Activated T-helper 2 cell treated with anti-CD3 and anti-CD28 coated beads, Interferon-gamma antibody, Interleukin-2, Interleukin-4, amounts not matched to agents 10 μg/mL and 5 μg/mL and 100 μg/mL, durations not matched to agents 14 hours and 24 hours and 36 hours (primary cell): Measurements from ENCODE around the gene TRIM15. TPM values are rescaled to one million over a fixed set of nuclear protein-coding genes. Genes with fewer than 3 reads are reported as not detected.
A peak's percentile ranks its signal among the peaks of the same experiment; 100 is the strongest.
"Not testable (repeated sequence)": the region's sequence is repeated elsewhere in the genome, so short reads cannot be mapped to it uniquely, and the experiment has no call there.

Experiments
- DNase-seq: peaks from one replicate; pipeline ENCODE4 v3.0.0; 2021; ENCODE audit warnings: low spot score
- H3K27ac Mint-ChIP-seq: one replicate; pipeline ENCODE4 v1.8.0; 2021; ENCODE audit warnings: mixed read lengths
- H3K27me3 Mint-ChIP-seq: one replicate; pipeline ENCODE4 v1.8.0; 2021; ENCODE audit warnings: low read depth, mixed read lengths
- H3K36me3 Mint-ChIP-seq: one replicate; pipeline ENCODE4 v1.8.0; 2021; ENCODE audit warnings: low read depth, mixed read lengths
- H3K4me1 Mint-ChIP-seq: one replicate; pipeline ENCODE4 v1.8.0; 2021; ENCODE audit warnings: low read depth, mixed read lengths
- H3K4me3 Mint-ChIP-seq: one replicate; pipeline ENCODE4 v1.8.0; 2021; ENCODE audit warnings: low read depth, mild to moderate bottlenecking, moderate library complexity, mixed read lengths
- H3K9me3 Mint-ChIP-seq: one replicate; pipeline ENCODE4 v1.8.0; 2021; ENCODE audit warnings: mixed read lengths
- intact Hi-C: fragments of 100-400 bp; cut with micrococcal nuclease; formaldehyde crosslinking; loops from one replicate; pipeline ENCODE4 v1.15.1; 2023
- total RNA-seq: library from RNA; stranded (reverse); gene quantifications from 2 replicates; pipeline ENCODE4 v1.2.3, GENCODE V29; 2022

The TRIM15 gene
- 0.41 and 0.46 TPM in 2 replicates for total RNA-seq

DNA sequence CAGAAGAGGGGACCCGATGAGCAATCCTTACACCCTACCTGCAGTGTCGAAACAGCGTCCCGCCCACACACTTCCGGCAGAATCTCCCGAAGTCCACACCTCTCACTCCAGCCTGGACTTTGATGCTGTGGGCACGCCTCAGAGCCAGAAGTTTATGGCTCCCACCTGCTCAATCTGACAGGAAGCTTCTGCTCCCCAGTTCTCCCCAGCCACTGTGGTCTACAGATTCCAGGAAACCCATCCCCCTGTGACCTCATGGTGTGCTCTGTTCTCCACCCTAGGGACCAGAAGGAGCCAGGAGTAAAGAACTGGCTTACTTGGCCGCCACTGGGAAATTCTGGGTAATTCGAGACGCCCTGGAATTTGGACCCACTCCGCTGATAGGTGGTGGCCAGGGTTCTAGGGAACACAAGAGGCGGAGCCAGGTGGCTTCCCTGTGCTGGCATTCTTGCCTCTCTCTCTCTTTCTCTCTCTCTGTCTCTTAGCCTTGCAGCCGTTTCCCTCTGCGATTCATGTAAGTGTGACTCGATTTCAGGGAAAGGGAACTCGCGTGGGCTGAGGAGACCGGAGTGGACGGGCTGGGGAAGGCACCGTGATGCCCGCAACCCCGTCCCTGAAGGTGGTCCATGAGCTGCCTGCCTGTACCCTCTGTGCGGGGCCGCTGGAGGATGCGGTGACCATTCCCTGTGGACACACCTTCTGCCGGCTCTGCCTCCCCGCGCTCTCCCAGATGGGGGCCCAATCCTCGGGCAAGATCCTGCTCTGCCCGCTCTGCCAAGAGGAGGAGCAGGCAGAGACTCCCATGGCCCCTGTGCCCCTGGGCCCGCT lies at the start of gene TRIM15:
Gene TRIM15 (plus strand): TSS at position 457 of the 828 bp plus-strand sequence. CDS start 139 bp downstream, at position 596.
- H3K36me3 Mint-ChIP-seq, result no peaks in the 10 kb centered on the region
- peak; percentile 18 for DNase-seq
- intact Hi-C loops, result no loop called here
- no peaks in the 10 kb centered on the region for H3K9me3 Mint-ChIP-seq
- peaks cover 2% of the 10 kb centered on the region for H3K27me3 Mint-ChIP-seq
- peaks cover 27% of the 10 kb centered on the region for H3K4me1 Mint-ChIP-seq
- H3K4me3 Mint-ChIP-seq, result no peak within 1 kb of the TSS
- no peak within 1 kb of the TSS for H3K27ac Mint-ChIP-seq

DNA sequence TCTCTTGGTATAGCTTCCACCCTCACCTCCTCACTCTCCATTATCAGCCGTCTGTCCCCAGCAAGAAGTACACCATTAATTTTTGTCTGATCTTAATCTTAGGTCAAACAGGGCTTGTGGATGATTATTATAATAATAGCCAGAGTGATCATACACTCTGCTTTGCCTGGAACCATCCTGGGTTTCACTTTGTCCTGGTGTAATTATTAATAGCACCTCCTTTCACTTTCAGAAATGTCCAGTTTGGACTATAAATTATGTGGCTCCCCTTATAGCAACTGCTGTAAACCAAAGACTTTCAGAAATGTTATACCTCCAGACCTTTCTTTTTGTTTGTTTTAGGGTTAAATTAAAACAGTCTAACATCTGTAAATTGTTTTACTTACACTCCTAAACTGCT lies 49.5 kb upstream of the TRIM15 start:
- no peak overlapping the region for H3K4me3 Mint-ChIP-seq
- peaks cover 7% of the 10 kb centered on the region for H3K4me1 Mint-ChIP-seq
- intact Hi-C loops, result no loop called here
- H3K27ac Mint-ChIP-seq, result no peak overlapping the region
- H3K27me3 Mint-ChIP-seq, result peaks cover 44% of the 10 kb centered on the region
- no peaks in the 10 kb centered on the region for H3K9me3 Mint-ChIP-seq
- no peaks in the 10 kb centered on the region for H3K36me3 Mint-ChIP-seq
- no peak for DNase-seq

DNA sequence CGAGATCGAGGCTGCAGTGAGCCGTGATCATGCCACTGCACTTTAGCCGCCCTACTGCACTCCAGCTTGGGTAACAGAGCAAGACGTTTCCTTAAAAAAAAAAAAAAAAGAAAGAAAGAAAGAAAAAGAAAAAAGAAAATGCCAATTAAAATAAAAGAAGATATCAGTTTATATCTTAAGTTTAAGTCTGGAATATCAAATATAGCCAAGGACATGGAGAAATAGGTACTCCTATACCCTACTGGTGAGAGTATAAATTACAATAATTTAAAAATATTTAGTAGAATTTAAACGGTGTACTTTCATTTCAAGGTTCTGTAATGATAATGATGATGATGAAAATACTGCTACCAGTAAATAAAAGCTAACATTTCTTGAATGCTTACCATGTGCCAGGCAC lies 46.6 kb upstream of the TRIM15 start:
- DNase-seq, result no peak
- Mint-ChIP-seq H3K36me3 (no peaks in the 10 kb centered on the region), H3K4me3 (no peak overlapping the region), H3K4me1 (peaks cover 7% of the 10 kb centered on the region), H3K27ac (no peak overlapping the region), H3K9me3 (no peaks in the 10 kb centered on the region), H3K27me3 (peaks cover 36% of the 10 kb centered on the region)
- intact Hi-C loops, result no loop called here

DNA sequence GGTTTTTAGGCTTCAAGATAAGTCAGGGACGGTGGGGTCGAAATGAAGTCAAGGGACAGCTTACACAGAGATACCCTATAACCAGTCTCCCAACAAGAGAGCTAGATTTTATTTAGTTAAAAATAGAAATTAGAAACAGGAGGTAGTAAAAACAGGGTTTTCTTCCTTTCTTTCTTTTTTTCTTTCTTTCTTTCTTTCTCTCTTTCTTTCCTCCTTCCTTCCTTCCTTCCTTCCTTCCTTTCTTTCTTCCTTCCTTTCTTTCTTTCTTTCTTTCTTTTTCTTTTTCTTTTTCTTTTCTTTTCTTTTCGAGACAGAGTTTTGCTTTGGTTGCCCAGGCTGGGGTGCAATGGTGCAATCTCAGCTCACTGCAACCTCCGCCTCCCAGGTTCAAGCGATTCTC lies 44.7 kb upstream of the TRIM15 start:
- H3K36me3 Mint-ChIP-seq, H3K4me1 Mint-ChIP-seq, H3K4me3 Mint-ChIP-seq, DNase-seq, intact Hi-C loops, H3K9me3 Mint-ChIP-seq, H3K27ac Mint-ChIP-seq: not testable (repeated sequence)
- H3K27me3 Mint-ChIP-seq, result peaks cover 36% of the 10 kb centered on the region

DNA sequence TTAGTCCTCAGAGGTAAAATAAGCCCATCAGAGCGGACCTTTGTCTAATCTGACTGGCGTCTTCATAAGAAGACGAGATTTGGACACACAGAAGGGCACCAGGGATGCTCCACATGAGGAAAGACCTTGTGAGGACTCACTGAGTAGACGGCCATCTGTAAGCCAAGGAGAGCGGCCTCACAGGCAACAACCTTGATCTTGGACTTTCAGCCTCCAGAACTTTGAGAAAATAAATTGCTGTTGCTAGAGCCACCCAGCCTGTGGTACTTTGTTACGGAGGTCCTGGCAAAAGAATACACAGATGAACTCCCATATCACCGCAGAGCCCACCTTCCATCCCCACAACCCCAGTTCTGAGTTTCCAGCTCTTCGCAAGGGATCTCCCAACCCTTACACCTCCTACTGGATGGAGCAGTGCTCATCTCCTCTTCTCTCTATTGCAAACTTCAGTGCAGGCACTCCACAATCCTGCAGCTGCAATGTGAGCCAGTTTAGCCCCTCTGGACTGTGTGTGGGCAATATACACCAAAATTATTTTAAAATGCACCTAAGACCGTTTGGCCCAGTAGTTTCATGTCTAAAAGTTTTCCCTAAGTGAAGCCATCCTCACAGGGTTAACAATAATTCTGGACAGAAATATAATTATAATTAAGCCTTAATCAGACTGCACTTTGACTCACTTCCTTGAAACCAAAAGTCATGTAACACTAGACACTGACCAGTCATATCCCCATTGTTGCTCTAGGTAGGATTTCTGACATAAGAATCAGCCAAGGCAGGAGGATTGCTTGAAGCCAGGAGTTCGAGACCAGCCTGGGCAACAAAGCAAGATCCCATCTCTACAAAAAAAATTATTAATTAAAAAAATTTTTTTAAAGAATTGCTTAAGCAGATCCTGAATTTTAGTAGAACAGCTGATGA lies 41.6 kb upstream of the TRIM15 start:
- H3K9me3 Mint-ChIP-seq, result no peaks in the 10 kb centered on the region
- peaks cover 2% of the 10 kb centered on the region for H3K4me1 Mint-ChIP-seq
- DNase-seq, result no peak
- no peak overlapping the region for H3K27ac Mint-ChIP-seq
- intact Hi-C loops, result no loop called here
- no peaks in the 10 kb centered on the region for H3K36me3 Mint-ChIP-seq
- peaks cover 34% of the 10 kb centered on the region for H3K27me3 Mint-ChIP-seq
- H3K4me3 Mint-ChIP-seq, result no peak overlapping the region

DNA sequence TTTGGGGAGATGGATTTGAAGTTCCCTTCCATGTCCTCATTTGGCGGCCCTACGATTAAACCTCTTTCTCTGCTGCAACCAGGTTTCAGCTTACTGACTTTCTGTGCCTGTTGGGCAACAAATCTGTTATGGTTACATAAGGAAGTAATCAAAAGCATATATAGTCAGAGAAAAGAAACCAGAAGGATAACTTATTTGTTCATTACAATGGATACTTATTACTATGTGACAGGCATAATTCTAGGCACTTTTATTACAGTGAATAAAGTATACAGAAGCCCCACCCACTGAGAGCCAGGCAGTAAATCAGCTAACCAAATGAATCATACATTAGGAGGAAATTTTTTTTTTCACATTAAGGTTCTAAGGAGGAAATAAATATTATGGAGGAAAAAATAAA lies 40.8 kb upstream of the TRIM15 start:
- H3K36me3 Mint-ChIP-seq, result no peaks in the 10 kb centered on the region

DNA sequence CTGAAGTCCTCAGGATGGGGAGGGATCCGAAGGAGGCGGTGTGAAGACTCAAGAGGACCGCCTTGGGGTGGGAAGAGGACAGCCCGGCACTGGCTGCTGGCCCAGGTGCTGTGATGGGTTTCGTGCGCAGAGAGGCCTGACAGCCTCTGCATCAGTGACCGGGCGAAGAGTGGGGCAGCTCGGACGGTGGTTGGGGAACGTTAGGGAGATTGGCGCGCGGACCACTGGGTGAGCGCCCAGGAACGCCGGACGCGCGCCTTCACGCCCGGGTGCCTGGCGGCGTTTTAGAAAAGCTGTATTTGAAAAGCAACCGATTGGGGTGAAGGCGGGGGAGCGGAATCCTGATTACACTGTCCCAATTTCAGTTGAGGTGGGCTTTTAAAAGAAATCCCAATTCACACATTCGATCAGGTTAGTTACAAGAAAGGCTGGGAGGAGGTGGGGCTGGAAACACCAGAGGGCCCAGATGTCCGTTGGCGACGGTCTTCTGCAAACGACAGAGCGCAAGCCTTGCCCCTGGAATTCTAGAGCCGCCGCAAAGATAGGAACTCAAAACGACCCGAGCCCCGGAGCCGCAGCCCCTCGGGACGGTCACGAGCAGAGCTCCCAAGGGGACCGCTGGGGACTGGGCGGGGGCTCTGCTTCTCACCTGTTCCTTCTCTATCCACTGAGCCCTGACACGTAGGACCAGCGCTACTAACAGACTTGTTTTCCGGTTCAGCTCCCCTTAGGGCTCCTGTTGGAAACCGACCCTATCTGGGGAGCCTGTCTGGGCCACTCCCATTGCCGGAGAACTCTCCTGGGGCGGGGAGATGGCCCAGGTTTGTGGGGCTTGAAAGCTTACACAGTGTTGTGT lies 35.9 kb upstream of the TRIM15 start:
- no peaks in the 10 kb centered on the region for H3K9me3 Mint-ChIP-seq
- H3K36me3 Mint-ChIP-seq, result no peaks in the 10 kb centered on the region
- peaks cover 64% of the 10 kb centered on the region for H3K27me3 Mint-ChIP-seq
- intact Hi-C loops, result no loop called here
- DNase-seq, result no peak
- no peak overlapping the region for H3K27ac Mint-ChIP-seq
- peaks cover 15% of the 10 kb centered on the region for H3K4me1 Mint-ChIP-seq
- H3K4me3 Mint-ChIP-seq, result no peak overlapping the region

More for the DNA sequence above, 40.8 kb upstream of the TRIM15 start:
- intact Hi-C loops, result no loop called here
- Mint-ChIP-seq H3K27me3 (peaks cover 42% of the 10 kb centered on the region), H3K27ac (no peak overlapping the region), H3K4me3 (no peak overlapping the region), H3K9me3 (no peaks in the 10 kb centered on the region), H3K4me1 (peaks cover 2% of the 10 kb centered on the region)
- DNase-seq, result no peak

DNA sequence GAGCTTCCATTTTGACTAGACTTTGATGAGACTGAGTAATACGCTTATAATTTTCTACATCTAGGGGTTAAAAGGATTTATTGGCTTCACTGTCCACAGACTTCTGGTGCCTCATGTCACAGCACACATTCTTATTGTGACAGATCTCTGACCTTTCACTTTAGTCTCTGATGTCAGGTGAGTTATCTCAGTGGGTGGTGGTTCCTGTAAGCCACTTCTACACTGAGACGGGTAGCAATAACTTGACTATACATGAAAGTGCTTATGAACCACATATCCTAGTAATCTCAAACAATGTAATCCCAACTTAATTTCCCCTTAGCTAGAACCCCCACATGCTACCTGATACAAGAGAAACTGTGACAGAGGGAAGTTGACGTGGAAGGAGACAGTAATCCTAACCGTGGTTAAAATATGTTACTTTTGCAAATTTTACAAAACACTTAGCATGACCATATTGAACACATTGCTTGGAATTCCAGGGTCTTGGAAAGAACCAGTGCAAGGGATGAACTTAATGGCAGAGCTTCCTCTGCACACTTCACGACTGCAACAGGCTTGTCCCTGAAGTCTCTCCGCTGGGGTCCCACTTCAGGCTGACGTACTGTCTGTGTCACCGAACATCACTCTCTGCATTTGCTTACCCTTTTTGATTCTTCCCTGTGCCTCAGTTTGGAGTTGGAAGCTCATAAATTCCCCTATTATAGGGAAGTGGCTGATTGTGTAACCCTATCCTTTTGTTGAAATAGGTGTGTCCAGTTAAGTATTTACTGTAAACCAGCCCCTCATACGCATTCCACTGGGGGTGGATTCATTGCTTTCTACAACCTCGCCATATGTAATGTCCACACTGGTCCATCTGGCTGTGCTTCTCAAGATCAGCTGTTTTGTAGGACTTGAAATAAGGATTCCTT lies 33.8 kb upstream of the TRIM15 start:
- Mint-ChIP-seq H3K4me3 (no peak overlapping the region), H3K4me1 (peaks cover 13% of the 10 kb centered on the region), H3K27ac (no peak overlapping the region), H3K27me3 (peaks cover 64% of the 10 kb centered on the region), H3K36me3 (no peaks in the 10 kb centered on the region), H3K9me3 (no peaks in the 10 kb centered on the region)
- intact Hi-C loops, result loop anchor here (2.0 kb wide), 1 partner anchor 41 kb away; no protein-coding TSS in a partner anchor
- DNase-seq, result no peak

DNA sequence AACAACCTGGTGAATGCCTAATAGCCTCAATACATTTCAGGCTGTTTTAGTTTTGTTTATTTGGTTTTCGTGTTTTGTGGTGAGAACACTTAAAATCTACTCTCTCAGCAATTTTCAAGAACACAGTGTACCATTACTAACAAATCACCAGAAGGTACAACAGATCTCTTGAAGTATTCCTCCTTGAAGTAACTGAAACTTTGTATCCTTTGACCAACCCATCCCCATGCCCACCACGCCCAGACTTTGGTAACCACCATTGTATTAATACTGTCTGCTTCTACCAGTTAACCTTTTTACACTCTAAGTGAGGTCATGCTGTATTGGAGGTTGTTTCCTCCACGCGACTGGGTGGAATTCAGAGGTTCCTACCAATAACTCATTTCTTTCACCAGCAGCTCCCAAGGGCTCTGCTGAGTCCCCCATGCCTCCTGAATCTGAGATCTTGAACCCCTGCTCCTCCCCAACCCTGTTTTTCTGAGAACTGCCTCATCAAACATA lies 33.1 kb upstream of the TRIM15 start:
- Mint-ChIP-seq H3K9me3 (no peaks in the 10 kb centered on the region), H3K27ac (no peak overlapping the region), H3K4me3 (no peak overlapping the region), H3K36me3 (no peaks in the 10 kb centered on the region), H3K27me3 (peaks cover 62% of the 10 kb centered on the region), H3K4me1 (peaks cover 13% of the 10 kb centered on the region)
- intact Hi-C loops, result loop anchor here (2.0 kb wide), 1 partner anchor 41 kb away; no protein-coding TSS in a partner anchor
- no peak for DNase-seq

DNA sequence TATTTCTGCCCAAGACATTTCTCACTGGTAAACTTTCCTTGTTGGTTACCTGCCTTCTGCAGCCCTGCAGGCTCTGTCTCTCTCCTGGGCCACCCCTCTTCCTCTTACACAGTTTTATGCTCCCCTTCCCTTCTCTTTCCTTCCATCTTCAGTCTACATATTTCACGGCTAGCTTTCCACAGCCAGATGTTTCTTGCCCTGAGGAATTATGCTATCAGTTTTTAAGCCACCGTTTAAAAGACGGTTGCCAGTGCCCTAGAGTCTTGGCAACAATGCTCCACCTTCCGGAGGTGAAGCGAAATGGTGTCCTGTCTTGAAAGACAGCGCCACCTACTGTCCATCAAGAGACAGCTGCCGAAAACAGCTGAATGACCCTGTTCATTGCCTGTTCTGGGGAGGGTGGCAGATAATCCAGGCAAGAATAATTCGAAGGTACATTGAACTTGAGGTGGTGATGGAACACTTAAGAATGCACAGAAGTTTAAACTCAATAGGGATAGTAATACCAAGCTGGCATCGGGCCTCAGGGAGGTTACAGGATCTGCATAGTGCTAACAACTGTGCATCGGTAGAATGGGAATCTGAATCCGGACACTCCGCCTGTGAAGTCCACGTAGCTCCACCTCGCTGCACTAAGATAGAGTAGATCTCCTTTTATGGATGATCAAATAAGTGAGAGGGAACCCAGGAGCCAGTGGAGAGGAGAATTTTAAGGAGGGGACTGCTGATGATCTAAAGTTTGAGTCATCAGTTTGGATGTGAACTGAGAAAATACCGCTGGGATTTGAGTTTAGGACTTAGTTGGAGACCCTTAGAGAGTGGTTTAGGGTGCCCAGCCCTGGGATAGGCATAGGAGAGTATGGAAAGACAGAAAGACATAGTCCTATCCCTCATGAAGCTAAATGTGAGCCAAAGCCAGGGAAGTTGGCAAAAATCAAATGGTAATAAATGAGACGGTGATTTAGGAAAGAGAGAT lies 32.2 kb upstream of the TRIM15 start:
- Mint-ChIP-seq H3K4me3 (no peak overlapping the region), H3K27ac (no peak overlapping the region), H3K9me3 (no peaks in the 10 kb centered on the region), H3K4me1 (peaks cover 18% of the 10 kb centered on the region), H3K36me3 (no peaks in the 10 kb centered on the region), H3K27me3 (peaks cover 69% of the 10 kb centered on the region)
- DNase-seq, result peak; percentile 56
- intact Hi-C loops, result loop anchor here (1.0 to 2.0 kb wide), 2 partner anchors 28 to 40 kb away; no protein-coding TSS in a partner anchor
